ENCODE measurements around the gene ZNF234. TPM values are rescaled to one million over a fixed set of nuclear protein-coding genes. Genes with fewer than 3 reads are reported as not detected.

Gene ZNF234
- polyA plus RNA-seq, 1 experiment: 6.5 TPM

GRCh38 chr19:44207126-44207803 lies 65.9 kb downstream of the ZNF234 start:
- peak overlapping the region; percentile 89 for H3K27ac ChIP-seq (ENCODE audit: low read depth, low read length)
- H3K9me3 ChIP-seq (ENCODE audit: control insufficient read depth, insufficient read depth, low read length): peaks cover 5% of the 10 kb centered on the region; the same call in 1 of the 2 replicates
- peak; percentile 86 for DNase-seq (ENCODE audit: low read depth, low spot score)
- TF ChIP-seq CTCF (IDR thresholded peaks at IDR 0.05; ENCODE audit: low read depth, low read length): no peak
- ChIA-PET POLR2A (interaction anchor here (1.1 kb wide), 1 partner anchor 43 kb away, joined by 6 read pairs; the partner anchor contains the start of gene ZNF226), CTCF (no interaction called here)
- peak overlapping the region; percentile 92 for H3K4me3 ChIP-seq (ENCODE audit: low read depth, low read length)
- no peaks in the 10 kb centered on the region for H3K27me3 ChIP-seq (ENCODE audit: control insufficient read depth, insufficient read depth, low read length)

Other genes starting within 250 kb of the ZNF234 start
- 12.0 and 16.1 TPM in 2 replicates for gene ZNF45, start 206.3 kb upstream of the ZNF234 start, polyA plus RNA-seq (2011; rRNA removed)
- 2.5 and 3.0 TPM in 2 replicates for gene ZNF221, start 190.3 kb upstream of the ZNF234 start, polyA plus RNA-seq (2011; rRNA removed)
- gene ZNF155, start 157.4 kb upstream of the ZNF234 start, polyA plus RNA-seq (2011; rRNA removed): 6.8 and 8.2 TPM in 2 replicates
- gene ZNF230, start 138.6 kb upstream of the ZNF234 start, polyA plus RNA-seq (2011; rRNA removed): 2.8 and 4.0 TPM in 2 replicates
- gene ZNF222, start 116.2 kb upstream of the ZNF234 start, polyA plus RNA-seq (2011; rRNA removed): 5.1 and 6.9 TPM in 2 replicates
- gene ZNF223, start 89.5 kb upstream of the ZNF234 start, polyA plus RNA-seq (2011; rRNA removed): 4.2 and 5.3 TPM in 2 replicates
- 1.5 and 1.6 TPM in 2 replicates for gene ZNF284, start 69.4 kb upstream of the ZNF234 start, polyA plus RNA-seq (2011; rRNA removed)
- gene ZNF224, start 47.2 kb upstream of the ZNF234 start, polyA plus RNA-seq (2011; rRNA removed): 14.4 and 17.5 TPM in 2 replicates
- gene ZNF225, start 28.2 kb upstream of the ZNF234 start, polyA plus RNA-seq (2011; rRNA removed): 3.1 and 5.1 TPM in 2 replicates
- gene ZNF226, start 23.5 kb downstream of the ZNF234 start, polyA plus RNA-seq (2011; rRNA removed): 30.5 and 36.1 TPM in 2 replicates
- 9.9 and 11.8 TPM in 2 replicates for gene ZNF227, start 71.0 kb downstream of the ZNF234 start, polyA plus RNA-seq (2011; rRNA removed)
- gene ZNF233, start 118.3 kb downstream of the ZNF234 start, polyA plus RNA-seq (2011; rRNA removed): 1.3 and 2.0 TPM in 2 replicates
- 3.6 and 3.8 TPM in 2 replicates for gene ZNF235, start 163.5 kb downstream of the ZNF234 start, polyA plus RNA-seq (2011; rRNA removed)
- gene ZNF112, start 215.1 kb downstream of the ZNF234 start, polyA plus RNA-seq (2011; rRNA removed): 5.2 and 6.9 TPM in 2 replicates